HCT116 (cell line): ENCODE measurements around the gene CLTA. TPM values are rescaled to one million over a fixed set of nuclear protein-coding genes. Genes with fewer than 3 reads are reported as not detected.
A peak's percentile ranks its signal among the peaks of the same experiment; 100 is the strongest.

ENCODE experiments used
- ATAC-seq: fragments of 200-7000 bp; cut with Tn5 transposase; 2 replicates; pipeline ENCODE4 v1.9.1; 2020; ENCODE audit warnings: mild to moderate bottlenecking, moderate library complexity
- BruUV-seq: library from RNA; stranded (reverse); fragments of 400-500 nt; replicated peaks from 2 replicates; lab custom pipeline; 2021; lab: Mats Ljungman, UMichigan
- CTCF ChIA-PET: fragments of 300-600 bp; sonication (Branson Sonifier 250); formaldehyde crosslinking; loops from one replicate; lab custom pipeline; 2021; ENCODE audit warnings: antibody characterized with exemption; lab: Charles Lee
- POLR2A ChIA-PET: fragments of 300-600, 350-600 bp; sonication (Branson Sonifier 250); formaldehyde crosslinking; loops from one replicate; lab custom pipeline; 2021; ENCODE audit warnings: antibody characterized with exemption; lab: Charles Lee
- RAD21 ChIA-PET, 2 experiments: fragments of 300-600 bp; sonication (Branson Sonifier 250); formaldehyde crosslinking; loops; one replicate each; lab custom pipeline; 2023; ENCODE audit warnings: low total read pairs in 2 of 2; ENCODE audit not compliant: uncharacterized antibody in 2 of 2, unreplicated experiment in 2 of 2, low non-redundant PET in 1 of 2; lab: Charles Lee
- DNase-seq: peaks from one replicate; pipeline ENCODE4 v3.0.0-alpha.2; 2010; ENCODE audit warnings: low read depth, low spot score
- H2AFZ ChIP-seq: fragments of 200-600 bp; shearing (Covaris generic), sonication (generic); 2 replicates; pipeline ENCODE4 v1.6.1; 2017; ENCODE audit warnings: low read depth, mixed run types, mixed read lengths, antibody characterized with exemption, low read length; ENCODE audit not compliant: poor library complexity, severe bottlenecking
- H3K27ac ChIP-seq: 2 replicates; pipeline ENCODE4 v1.5.1; 2012; ENCODE audit warnings: low read depth, low read length
- H3K27me3 ChIP-seq: fragments of 200-600 bp; sonication (generic); 2 replicates; pipeline ENCODE4 v1.6.1; 2016; ENCODE audit warnings: mixed run types, low read length, mixed read lengths; ENCODE audit not compliant: insufficient read depth
- H3K36me3 ChIP-seq, 2 experiments: fragments of 200-500 bp in 1 of 2; fragments of 200-600 bp in 1 of 2; sonication (Bioruptor generic) in 1 of 2; sonication (generic) in 1 of 2; 2 replicates each; pipeline versions ENCODE4 v1.5.1 to v1.6.1; 2014 to 2016; ENCODE audit warnings: low read length in 2 of 2, inconsistent platforms in 1 of 2, mixed read lengths in 1 of 2, mixed run types in 1 of 2; ENCODE audit not compliant: insufficient read depth in 2 of 2, control insufficient read depth in 1 of 2
- H3K4me1 ChIP-seq, 2 experiments: fragments of 200-600 bp in 1 of 2; sonication (generic) in 1 of 2; 2 replicates each; pipeline versions ENCODE4 v1.5.1 to v1.6.1; 2012 to 2017; ENCODE audit warnings: low read length in 2 of 2, inconsistent platforms in 1 of 2, mild to moderate bottlenecking in 1 of 2, mixed read lengths in 1 of 2, mixed run types in 1 of 2, moderate library complexity in 1 of 2; ENCODE audit not compliant: insufficient read depth in 2 of 2, control insufficient read depth in 1 of 2
- H3K4me2 ChIP-seq: fragments of 200-600 bp; sonication (generic); 2 replicates; pipeline ENCODE4 v1.6.1; 2017; ENCODE audit warnings: mixed run types, low read length, mixed read lengths
- H3K4me3 ChIP-seq, 2 experiments: fragments of 200-600 bp in 1 of 2; sonication (generic) in 1 of 2; replicated peaks in 1 of 2; 2 replicates each; pipeline ENCODE4 v1.5.1; 2011 to 2016; ENCODE audit warnings: low read length in 2 of 2, control low read depth in 1 of 2, low read depth in 1 of 2, mild to moderate bottlenecking in 1 of 2, mixed read lengths in 1 of 2, mixed run types in 1 of 2
- H3K79me2 ChIP-seq: fragments of 200-600 bp; sonication (generic); 2 replicates; pipeline ENCODE4 v1.6.1; 2017; ENCODE audit warnings: mild to moderate bottlenecking, mixed run types, low read length, moderate library complexity, mixed read lengths; ENCODE audit not compliant: insufficient read depth
- H3K9ac ChIP-seq: fragments of 200-600 bp; sonication (generic); 2 replicates; pipeline ENCODE4 v1.6.1; 2016; ENCODE audit warnings: low read length, mixed read lengths
- H3K9me2 ChIP-seq: fragments of 200-600 bp; sonication (generic), shearing (Covaris generic); 2 replicates; pipeline ENCODE4 v1.6.1; 2017; ENCODE audit warnings: mixed run types, mild to moderate bottlenecking, moderate library complexity; ENCODE audit not compliant: insufficient read depth
- H3K9me3 ChIP-seq, 2 experiments: fragments of 200-500 bp in 1 of 2; fragments of 200-600 bp in 1 of 2; sonication (Bioruptor generic) in 1 of 2; sonication (generic) in 1 of 2; 2 replicates each; pipeline ENCODE4 v1.6.1; 2014 to 2017; ENCODE audit warnings: low read length in 2 of 2, mixed read lengths in 2 of 2, inconsistent platforms in 1 of 2, low read depth in 1 of 2, mild to moderate bottlenecking in 1 of 2, mixed run types in 1 of 2, moderate library complexity in 1 of 2; ENCODE audit not compliant: control insufficient read depth in 1 of 2, insufficient read depth in 1 of 2
- H4K20me1 ChIP-seq: fragments of 200-600 bp; sonication (generic), shearing (Covaris generic); 2 replicates; pipeline ENCODE4 v1.6.1; 2017; ENCODE audit warnings: mixed run types, mild to moderate bottlenecking, moderate library complexity; ENCODE audit not compliant: insufficient read depth
- CTCF ChIP-seq, 3 experiments: fragments of 200-600 bp in 1 of 3; sonication (generic) in 1 of 3; IDR thresholded peaks in 2 of 3; conservative IDR thresholded peaks in 1 of 3; 2 replicates each; pipeline ENCODE4 v1.5.1; 2012 to 2017; ENCODE audit warnings: low read depth in 2 of 3, low read length in 2 of 3, antibody characterized with exemption in 1 of 3, borderline replicate concordance in 1 of 3, control low read depth in 1 of 3, mild to moderate bottlenecking in 1 of 3, mixed read lengths in 1 of 3, mixed run types in 1 of 3, moderate library complexity in 1 of 3; ENCODE audit not compliant: insufficient read depth in 1 of 3
- FOSL1 ChIP-seq: IDR thresholded peaks from 2 replicates; pipeline ENCODE4 v1.6.1; 2012; ENCODE audit warnings: low read depth
- POLR2AphosphoS5 ChIP-seq: IDR thresholded peaks from 2 replicates; pipeline ENCODE4 v1.6.1; 2011; ENCODE audit warnings: mild to moderate bottlenecking, low read depth, low read length, moderate library complexity
- RAD21 ChIP-seq: IDR thresholded peaks from 2 replicates; pipeline ENCODE4 v1.6.1; 2012; ENCODE audit warnings: low read depth, mild to moderate bottlenecking
- SP1 ChIP-seq: IDR thresholded peaks from 2 replicates; pipeline ENCODE4 v1.6.1; 2012; ENCODE audit warnings: low read depth
- TCF7L2 ChIP-seq: IDR thresholded peaks from 2 replicates; pipeline ENCODE4 v1.7.0; 2011; ENCODE audit warnings: borderline replicate concordance, inconsistent platforms; ENCODE audit not compliant: insufficient read depth, insufficient read length; ENCODE audit errors: extremely low read depth
- intact Hi-C: fragments of 100-400 bp; cut with micrococcal nuclease; formaldehyde crosslinking; loops from 2 replicates; pipeline ENCODE4 v1.10.0; 2022
- total RNA-seq: library from RNA; stranded (reverse); gene quantifications from one replicate; pipeline ENCODE4 v1.2.1, GENCODE V29; 2021; ENCODE audit not compliant: unreplicated experiment
- TF ChIP-seq, protein P1 (sequence below): IDR thresholded peaks from 2 replicates; pipeline ENCODE4 v1.6.1; 2012

The CLTA gene
- total RNA-seq, 1 experiment from 2014 or later = 152 TPM

DNA sequence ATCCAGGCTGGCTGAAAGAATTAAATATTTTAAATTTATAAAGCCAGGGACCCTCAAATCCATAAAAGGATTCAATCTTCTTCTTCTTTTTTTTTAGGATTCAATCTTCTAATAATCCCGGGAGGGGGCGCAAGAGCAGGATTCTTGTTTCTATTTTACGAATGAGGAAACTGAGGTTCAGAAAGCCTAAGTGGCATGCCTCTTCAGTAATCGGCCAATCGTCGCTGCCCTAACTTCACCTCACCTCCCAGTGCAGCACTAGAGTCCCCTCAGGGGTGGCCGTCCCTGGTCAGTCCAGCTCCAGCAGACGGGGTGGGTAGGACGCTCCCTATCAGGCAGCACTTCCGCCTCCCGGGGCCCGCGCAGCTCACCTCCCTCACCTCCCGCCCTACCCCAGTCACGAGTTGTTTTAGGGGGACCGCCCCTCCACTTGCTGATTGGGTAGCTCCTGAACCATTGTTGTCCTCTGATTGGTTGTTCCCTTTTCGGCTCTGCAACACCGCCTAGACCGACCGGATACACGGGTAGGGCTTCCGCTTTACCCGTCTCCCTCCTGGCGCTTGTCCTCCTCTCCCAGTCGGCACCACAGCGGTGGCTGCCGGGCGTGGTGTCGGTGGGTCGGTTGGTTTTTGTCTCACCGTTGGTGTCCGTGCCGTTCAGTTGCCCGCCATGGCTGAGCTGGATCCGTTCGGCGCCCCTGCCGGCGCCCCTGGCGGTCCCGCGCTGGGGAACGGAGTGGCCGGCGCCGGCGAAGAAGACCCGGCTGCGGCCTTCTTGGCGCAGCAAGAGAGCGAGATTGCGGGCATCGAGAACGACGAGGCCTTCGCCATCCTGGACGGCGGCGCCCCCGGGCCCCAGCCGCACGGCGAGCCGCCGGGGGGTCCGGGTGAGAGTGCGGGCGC is at the start of gene CLTA (continued):
- TF ChIP-seq, protein P1, sequence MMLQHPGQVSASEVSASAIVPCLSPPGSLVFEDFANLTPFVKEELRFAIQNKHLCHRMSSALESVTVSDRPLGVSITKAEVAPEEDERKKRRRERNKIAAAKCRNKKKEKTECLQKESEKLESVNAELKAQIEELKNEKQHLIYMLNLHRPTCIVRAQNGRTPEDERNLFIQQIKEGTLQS = no peak
- no peak for TF ChIP-seq TCF7L2
- TF ChIP-seq RAD21 = peak; percentile 41; the same call in 1 of the 2 replicates
- TF ChIP-seq FOSL1 = no peak
- peak; percentile 93 for TF ChIP-seq POLR2AphosphoS5
- TF ChIP-seq, all 23 proteins: peak for 12

DNA sequence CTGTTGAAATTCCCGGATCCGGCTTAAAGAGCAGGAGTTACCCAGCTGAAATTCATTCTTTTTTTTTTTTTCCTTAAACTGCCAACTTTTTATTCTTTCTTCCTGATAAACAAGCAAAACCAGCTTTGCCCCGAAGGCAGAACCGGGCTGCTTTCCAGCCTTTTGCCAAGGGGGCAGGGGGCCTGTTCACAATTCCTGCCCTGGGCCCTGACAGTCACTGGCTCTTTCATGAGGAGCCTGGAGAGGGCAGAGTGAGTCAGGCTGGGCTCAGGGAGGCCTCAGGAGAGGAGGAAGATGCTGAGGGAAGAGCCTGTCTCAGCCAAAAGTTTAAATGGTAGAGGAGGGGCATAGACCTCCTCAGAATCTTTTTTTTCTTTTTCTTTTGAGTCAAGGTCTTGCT is 49.4 kb upstream of the CLTA start:
- no peaks in the 10 kb centered on the region for H4K20me1 ChIP-seq

More for the DNA sequence above, 49.4 kb upstream of the CLTA start:
- H3K9me2 ChIP-seq = no peaks in the 10 kb centered on the region
- no peaks in the 10 kb centered on the region for H3K36me3 ChIP-seq
- RAD21 ChIA-PET = no interaction called here
- H3K27ac ChIP-seq = no peak overlapping the region
- H3K9me3 ChIP-seq = peaks cover 0 to 3% of the 10 kb centered on the region in 2 experiments; a peak in 1 of 4 replicates
- H3K9ac ChIP-seq = no peak overlapping the region
- no peak overlapping the region for H2AFZ ChIP-seq
- POLR2A ChIA-PET = no interaction called here
- peaks cover 0 to 11% of the 10 kb centered on the region in 2 experiments; a peak in 1 of 4 replicates for H3K4me1 ChIP-seq
- no TSS peak for BruUV-seq
- H3K79me2 ChIP-seq = no peaks in the 10 kb centered on the region
- no peak for DNase-seq
- TF ChIP-seq CTCF (IDR thresholded peaks at IDR 0.05 in 2 of 3, conservative IDR thresholded peaks at IDR 0.05 in 1 of 3; ENCODE audit: borderline replicate concordance in 1 of 3, insufficient read depth in 1 of 3, low read depth in 2 of 3, low read length in 2 of 3) (peak in 2 of 3 experiments; percentile 9 to 11; a peak in 1 of 6 replicates), SP1 (no peak)
- CTCF ChIA-PET = no interaction called here
- H3K4me3 ChIP-seq = no peak overlapping the region
- no peak for ATAC-seq
- no peaks in the 10 kb centered on the region for H3K27me3 ChIP-seq
- intact Hi-C loops = no loop called here
- H3K4me2 ChIP-seq = no peak overlapping the region
